Left ventricle myocardium inferior (tissue), 1 donor: ENCODE results near the gene GLRX3. TPM values are rescaled to one million over a fixed set of nuclear protein-coding genes. Genes with fewer than 3 reads are reported as not detected.

Source experiments
- DNase-seq: peaks from one replicate; pipeline ENCODE4 v3.0.0-alpha.2; 2020
- H3K27ac ChIP-seq: fragments of 200-600 bp; replicated peaks from 2 replicates; pipeline ENCODE4 v1.8.0; 2021
- H3K27me3 ChIP-seq: fragments of 200-600 bp; 2 replicates; pipeline ENCODE4 v1.8.0; 2021; ENCODE audit warnings: low read depth
- H3K36me3 ChIP-seq: fragments of 200-600 bp; 2 replicates; pipeline ENCODE4 v1.8.0; 2021
- H3K4me1 ChIP-seq: fragments of 200-600 bp; 2 replicates; pipeline ENCODE4 v1.8.0; 2021
- H3K4me3 ChIP-seq: fragments of 200-600 bp; 2 replicates; pipeline ENCODE4 v1.8.0; 2021; ENCODE audit warnings: mild to moderate bottlenecking, moderate library complexity
- H3K9me3 ChIP-seq: fragments of 200-600 bp; replicated peaks from 2 replicates; pipeline ENCODE4 v1.8.0; 2021
- CTCF ChIP-seq: fragments of 200-600 bp; IDR thresholded peaks from 2 replicates; pipeline ENCODE4 v1.8.0; 2021; ENCODE audit warnings: antibody characterized with exemption, mild to moderate bottlenecking, borderline replicate concordance
- intact Hi-C: fragments of 100-400 bp; cut with micrococcal nuclease; formaldehyde crosslinking; loops from one replicate; pipeline ENCODE4 v1.11.0; 2022
- total RNA-seq: library from RNA; stranded (reverse); fragmentation: NEBNext Ultra II Directional; extraction: Animal tissue kit (Norgen Biotek cat#: 25700); gene quantifications from one replicate; pipeline ENCODE4 v1.2.1, GENCODE V29; 2021
- donor health status: DM: no; HTN: yes; CAD: no; lungs with severe emphysema.

GLRX3 gene
- total RNA-seq, 1 donor from 2014 or later = 69.2 TPM

DNA sequence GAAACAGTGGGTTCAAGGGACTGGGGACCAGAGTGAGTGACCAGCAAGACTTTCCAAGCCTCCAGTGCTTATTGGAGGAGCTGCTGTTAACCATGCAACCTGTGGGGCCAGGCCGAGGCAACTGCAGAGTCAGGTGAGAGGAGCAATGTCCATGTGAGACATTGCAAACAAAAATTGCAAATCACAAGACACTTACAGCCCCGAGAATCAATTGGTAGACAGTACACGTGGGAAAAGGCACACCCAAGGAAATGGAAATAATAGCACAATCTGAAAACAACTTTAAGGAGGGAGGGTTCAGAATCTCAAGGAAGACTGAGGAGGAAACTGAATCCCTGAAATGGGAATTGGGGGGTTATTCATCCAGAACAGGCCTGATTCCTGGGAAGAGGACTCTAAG is 72.6 kb downstream of the GLRX3 start:
- intact Hi-C loops = no loop called here
- no peak for TF ChIP-seq CTCF
- DNase-seq = no peak
- Histone ChIP-seq H3K27ac (no peak overlapping the region), H3K27me3 (no peaks in the 10 kb centered on the region), H3K4me3 (no peak overlapping the region), H3K36me3 (no peaks in the 10 kb centered on the region), H3K9me3 (no peaks in the 10 kb centered on the region), H3K4me1 (no peaks in the 10 kb centered on the region)

DNA sequence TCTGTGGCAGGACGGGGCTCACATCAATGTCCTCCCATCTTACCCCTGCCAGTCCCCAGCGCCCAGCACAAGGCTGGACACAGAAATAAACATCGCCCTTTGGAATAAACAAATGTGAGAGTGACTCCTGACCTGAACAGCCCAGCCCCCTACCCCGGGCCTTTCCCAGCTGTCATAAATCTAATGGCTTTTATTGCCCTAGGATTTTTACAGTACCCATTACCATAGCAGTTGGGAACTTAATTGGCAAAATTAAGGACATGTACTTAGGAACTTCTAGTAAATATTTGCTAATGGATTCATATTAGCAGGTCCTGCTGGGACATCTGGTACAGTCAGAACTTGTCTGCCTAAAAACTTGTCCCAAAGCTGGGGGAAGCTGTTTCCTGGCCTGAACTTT is 76.6 kb downstream of the GLRX3 start:
- intact Hi-C loops = no loop called here
- no peak for TF ChIP-seq CTCF
- no peaks in the 10 kb centered on the region for H3K9me3 ChIP-seq
- no peaks in the 10 kb centered on the region for H3K4me1 ChIP-seq
- no peak overlapping the region for H3K4me3 ChIP-seq
- no peaks in the 10 kb centered on the region for H3K27me3 ChIP-seq
- H3K27ac ChIP-seq = no peak overlapping the region
- H3K36me3 ChIP-seq = no peaks in the 10 kb centered on the region
- DNase-seq = no peak

GRCh38 chr10:130213286-130214080 is 77.3 kb downstream of the GLRX3 start:
- intact Hi-C loops = no loop called here
- no peaks in the 10 kb centered on the region for H3K4me1 ChIP-seq
- H3K27me3 ChIP-seq = no peaks in the 10 kb centered on the region
- no peaks in the 10 kb centered on the region for H3K9me3 ChIP-seq
- H3K4me3 ChIP-seq = no peak overlapping the region
- no peaks in the 10 kb centered on the region for H3K36me3 ChIP-seq
- TF ChIP-seq CTCF = no peak
- no peak overlapping the region for H3K27ac ChIP-seq
- DNase-seq = no peak

DNA sequence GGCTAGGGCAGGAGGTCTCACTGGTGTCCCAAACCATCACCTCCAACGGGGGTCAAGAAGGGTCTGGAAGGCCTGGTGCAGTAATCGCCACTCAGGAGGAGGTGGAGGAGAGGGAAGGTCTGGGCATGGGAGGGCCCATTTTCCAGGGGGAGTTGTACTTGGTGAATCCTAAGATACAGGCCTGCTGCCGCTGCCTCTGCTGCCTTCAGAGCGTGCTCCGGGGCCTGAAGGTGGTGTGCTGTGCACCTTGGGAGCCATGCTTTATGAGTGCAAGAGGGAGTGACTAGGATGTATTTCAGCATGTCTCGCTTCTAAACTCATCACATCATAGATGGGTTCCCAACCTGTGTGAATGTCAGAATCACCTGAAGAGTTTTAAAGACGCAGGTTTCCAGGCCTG is 78.2 kb downstream of the GLRX3 start:
- H3K4me3 ChIP-seq = no peak overlapping the region
- no peak for DNase-seq
- H3K4me1 ChIP-seq = no peaks in the 10 kb centered on the region
- H3K27ac ChIP-seq = no peak overlapping the region
- no peak for TF ChIP-seq CTCF
- intact Hi-C loops = no loop called here
- no peaks in the 10 kb centered on the region for H3K9me3 ChIP-seq
- no peaks in the 10 kb centered on the region for H3K36me3 ChIP-seq
- no peaks in the 10 kb centered on the region for H3K27me3 ChIP-seq

GRCh38 chr10:130215151-130215930 is 79.2 kb downstream of the GLRX3 start:
- Histone ChIP-seq H3K4me3 (no peak overlapping the region), H3K36me3 (no peaks in the 10 kb centered on the region), H3K27me3 (no peaks in the 10 kb centered on the region), H3K4me1 (no peaks in the 10 kb centered on the region), H3K9me3 (no peaks in the 10 kb centered on the region), H3K27ac (no peak overlapping the region)
- TF ChIP-seq CTCF = no peak
- intact Hi-C loops = no loop called here
- no peak for DNase-seq
